GM12878 (cell line): ENCODE data around the gene EBLN1. TPM values are rescaled to one million over a fixed set of nuclear protein-coding genes. Genes with fewer than 3 reads are reported as not detected.

Experiments
- ATAC-seq: fragments of 200-7000 bp; cut with Tn5 transposase; 3 replicates; pipeline ENCODE4 v1.9.1; 2020; ENCODE audit warnings: mild to moderate bottlenecking, moderate library complexity
- BruUV-seq: library from RNA; stranded (reverse); fragments of 400-500 nt; replicated peaks from 2 replicates; lab custom pipeline; 2021; lab: Mats Ljungman, UMichigan
- CTCF ChIA-PET: fragments of 300-600 bp; sonication (Branson Sonifier 250); formaldehyde crosslinking; extraction: SDS; loops from one replicate; lab custom pipeline; 2021; ENCODE audit warnings: inconsistent platforms; lab: Yijun Ruan, JAX
- POLR2A ChIA-PET: fragments of 350-600 bp; formaldehyde crosslinking; extraction: SDS; loops from one replicate; lab custom pipeline; 2021; ENCODE audit warnings: inconsistent platforms; lab: Charles Lee
- RAD21 ChIA-PET: fragments of 300-600 bp; sonication (Branson Sonifier 250); formaldehyde crosslinking; loops from one replicate; lab custom pipeline; 2023; ENCODE audit warnings: antibody characterized with exemption; ENCODE audit not compliant: unreplicated experiment; lab: Charles Lee
- SMC1A ChIA-PET: fragments of 300-600 bp; sonication (Branson Sonifier 250); formaldehyde crosslinking; loops from one replicate; lab custom pipeline; 2023; ENCODE audit not compliant: unreplicated experiment, uncharacterized antibody; lab: Charles Lee
- DNase-seq: peaks from one replicate; pipeline ENCODE4 v3.0.0-alpha.2; 2011; ENCODE audit warnings: low read depth, low spot score
- FAIRE-seq: peaks from 3 replicates; lab custom pipeline; 2011; peaks lifted over from hg19 to GRCh38; lab: Jason Lieb, UNC
- H2AFZ ChIP-seq: 2 replicates; pipeline ENCODE4 v1.6.0; 2011; ENCODE audit warnings: low read depth, low read length, control low read depth; ENCODE audit not compliant: control insufficient read depth
- H3K27ac ChIP-seq: 2 replicates; pipeline ENCODE4 v1.5.1; 2011; ENCODE audit warnings: control low read depth; ENCODE audit not compliant: control insufficient read depth, insufficient read depth
- H3K27me3 ChIP-seq, 2 experiments: replicated peaks in 1 of 2; 2 replicates each; pipeline versions ENCODE4 v1.6.0 to v1.6.1; 2011; ENCODE audit warnings: low read length in 1 of 2; ENCODE audit not compliant: control insufficient read depth in 2 of 2, insufficient read depth in 2 of 2
- H3K36me3 ChIP-seq, 2 experiments: 2 replicates each; pipeline ENCODE4 v1.5.1; 2011; ENCODE audit warnings: low read length in 1 of 2; ENCODE audit not compliant: control insufficient read depth in 2 of 2, insufficient read depth in 2 of 2
- H3K4me1 ChIP-seq: 2 replicates; pipeline ENCODE4 v1.6.1; 2011; ENCODE audit warnings: mild to moderate bottlenecking, low read length, moderate library complexity, mixed read lengths; ENCODE audit not compliant: control insufficient read depth, insufficient read depth
- H3K4me2 ChIP-seq: 2 replicates; pipeline ENCODE4 v1.6.0; 2011; ENCODE audit warnings: control low read depth; ENCODE audit not compliant: control insufficient read depth, insufficient read depth
- H3K4me3 ChIP-seq: fragments of 200-600 bp; sonication (generic); 2 replicates; pipeline ENCODE4 v1.5.1; 2016
- H3K79me2 ChIP-seq: 2 replicates; pipeline ENCODE4 v1.6.0; 2011; ENCODE audit warnings: low read length; ENCODE audit not compliant: control insufficient read depth, insufficient read depth
- H3K9ac ChIP-seq: 2 replicates; pipeline ENCODE4 v1.8.0; 2011; ENCODE audit warnings: low read length, control low read depth, mixed read lengths; ENCODE audit not compliant: control insufficient read depth, insufficient read depth
- H3K9me3 ChIP-seq: replicated peaks from 3 replicates; pipeline ENCODE4 v1.5.1; 2011; ENCODE audit warnings: mild to moderate bottlenecking, low read length; ENCODE audit not compliant: control insufficient read depth, insufficient read depth
- H4K20me1 ChIP-seq: 2 replicates; pipeline ENCODE4 v1.6.0; 2011; ENCODE audit not compliant: control insufficient read depth, insufficient read depth
- BACH1 ChIP-seq: fragments of 450-650 bp; IDR thresholded peaks from 2 replicates; pipeline ENCODE4 v1.6.1; 2017; ENCODE audit warnings: mild to moderate bottlenecking, borderline replicate concordance
- CHD1 ChIP-seq: IDR thresholded peaks from 2 replicates; pipeline ENCODE4 v1.6.1; 2012; ENCODE audit warnings: low read depth, low read length, improper control_type of control experiment
- CHD4 ChIP-seq: fragments of 200-600 bp; sonication (generic); IDR thresholded peaks from 2 replicates; pipeline ENCODE4 v1.6.1; 2016; ENCODE audit warnings: mild to moderate bottlenecking
- CREM ChIP-seq: IDR thresholded peaks from 2 replicates; pipeline ENCODE4 v1.6.1; 2014; ENCODE audit warnings: antibody characterized with exemption, low read depth
- EGR1 ChIP-seq, 2 experiments: IDR thresholded peaks; 1 replicate in 1 of 2; 2 replicates in 1 of 2; pipeline ENCODE4 v1.6.1; 2011 to 2012; ENCODE audit warnings: low read depth in 2 of 2, low read length in 2 of 2, borderline replicate concordance in 1 of 2, mild to moderate bottlenecking in 1 of 2, moderate library complexity in 1 of 2
- EP300 ChIP-seq, 2 experiments: fragments of 150-350 bp in 1 of 2; IDR thresholded peaks; 2 replicates each; pipeline ENCODE4 v1.6.1; 2011 to 2012; ENCODE audit warnings: low read depth in 2 of 2, low read length in 2 of 2, borderline replicate concordance in 1 of 2, improper control_type of control experiment in 1 of 2, inconsistent platforms in 1 of 2; ENCODE audit not compliant: control insufficient read depth in 1 of 2
- FOXM1 ChIP-seq: IDR thresholded peaks from 2 replicates; pipeline ENCODE4 v1.6.1; 2012; ENCODE audit warnings: low read depth, mild to moderate bottlenecking, inconsistent platforms, low read length, moderate library complexity
- RBBP5 ChIP-seq: fragments of 200-600 bp; sonication (generic); conservative IDR thresholded peaks from 2 replicates; pipeline ENCODE4 v1.6.1; 2016
- RCOR1 ChIP-seq: conservative IDR thresholded peaks from 2 replicates; pipeline ENCODE4 v1.6.1; 2012; ENCODE audit warnings: low read depth, low read length, improper control_type of control experiment
- SMARCA5 ChIP-seq: fragments of 450-650 bp; IDR thresholded peaks from 2 replicates; pipeline ENCODE4 v1.6.1; 2017; ENCODE audit warnings: mild to moderate bottlenecking
- SUPT20H ChIP-seq: IDR thresholded peaks from 2 replicates; pipeline ENCODE4 v1.6.1; 2011; ENCODE audit warnings: low read depth, mild to moderate bottlenecking, low read length, moderate library complexity, borderline replicate concordance; ENCODE audit not compliant: control insufficient read depth
- in situ Hi-C: fragments of 300-500 bp; cut with MboI; formaldehyde crosslinking; loops from 9 replicates; pipeline ENCODE4 v1.14.3; 2018; ENCODE audit warnings: mixed read lengths
- intact Hi-C: fragments of 100-400 bp; cut with micrococcal nuclease; formaldehyde crosslinking; loops from one replicate; pipeline ENCODE4 v1.14.2; 2022; ENCODE audit not compliant: unreplicated experiment
- polyA plus RNA-seq, 11 experiments: library from polyadenylated mRNA; depleted of rRNA in 4 of 11; unstranded in 6 of 11; stranded (reverse) in 5 of 11; fragments of >200 nt; fragmentation: Nextera tagmentation in 4 of 11; fragmentation: Illumina TruSeq in 1 of 11; extraction: Ambion mirVana in 4 of 11; extraction: Trizol in 1 of 11; gene quantifications; 1 replicate in 1 of 11; 2 replicates in 10 of 11; pipeline versions ENCODE4 v1.2.1 to v1.2.3, GENCODE V29; 2011 to 2016; ENCODE audit warnings: inconsistent platforms in 2 of 11, missing spikeins in 2 of 11, low read depth in 1 of 11
- total RNA-seq, 4 experiments: library from RNA; depleted of rRNA in 3 of 4; stranded (reverse); fragments of >200 nt in 3 of 4; fragmentation: Illumina TruSeq in 1 of 4; extraction: Trizol in 1 of 4; gene quantifications; 2 replicates each; pipeline versions ENCODE4 v1.2.1 to v1.2.3, GENCODE V29; 2013 to 2021

Gene EBLN1
- total and polyA plus RNA-seq, 10 of the 15 experiments (the other 5 are each of a cell fraction or from before 2014, with no cell fraction given) = not detected

GRCh38 chr10:22171131-22171530 lies 46.7 kb downstream of the EBLN1 start (continued):
- no peak for TF ChIP-seq EP300 (IDR thresholded peaks at IDR 0.05; ENCODE audit: borderline replicate concordance in 1 of 2, control insufficient read depth in 1 of 2, low read depth in 2 of 2, low read length in 2 of 2)

GRCh38 chr10:22170582-22170981 lies 47.2 kb downstream of the EBLN1 start:
- no peaks in the 10 kb centered on the region for H3K27me3 ChIP-seq
- H2AFZ ChIP-seq = no peak overlapping the region
- H3K4me2 ChIP-seq = no peak overlapping the region
- SMC1A ChIA-PET = no interaction called here
- FAIRE-seq (no peak), ATAC-seq (no peak), DNase-seq (no peak)
- H3K4me3 ChIP-seq = no peak overlapping the region
- CTCF ChIA-PET = no interaction called here
- RAD21 ChIA-PET = no interaction called here
- in situ Hi-C loops = no loop called here
- no TSS peak for BruUV-seq
- no peaks in the 10 kb centered on the region for H3K79me2 ChIP-seq
- no peak overlapping the region for H3K9ac ChIP-seq
- intact Hi-C loops = no loop called here
- H3K27ac ChIP-seq = no peak overlapping the region
- no peaks in the 10 kb centered on the region for H3K4me1 ChIP-seq
- H3K9me3 ChIP-seq = no peaks in the 10 kb centered on the region
- H4K20me1 ChIP-seq = no peaks in the 10 kb centered on the region
- no peak for TF ChIP-seq SUPT20H
- TF ChIP-seq CHD4 = no peak
- TF ChIP-seq FOXM1 = no peak
- TF ChIP-seq BACH1 = no peak
- TF ChIP-seq CHD1 = no peak
- no peak for TF ChIP-seq SMARCA5
- no peak for TF ChIP-seq RBBP5
- TF ChIP-seq CREM = no peak
- no peak for TF ChIP-seq EGR1 (IDR thresholded peaks at IDR 0.05; ENCODE audit: borderline replicate concordance in 1 of 2, low read depth in 2 of 2, low read length in 2 of 2)
- TF ChIP-seq RCOR1 = no peak
- TF ChIP-seq, all 136 proteins: peak for 0
- POLR2A ChIA-PET = no interaction called here
- no peaks in the 10 kb centered on the region for H3K36me3 ChIP-seq
